HepG2 (cell line): Measurements from ENCODE around the gene DIPK1A. TPM values are rescaled to one million over a fixed set of nuclear protein-coding genes. Genes with fewer than 3 reads are reported as not detected.
A peak's percentile ranks its signal among the peaks of the same experiment; 100 is the strongest.

Experiments used
- ATAC-seq: fragments of 200-7000 bp; cut with Tn5 transposase; 3 replicates; pipeline ENCODE4 v1.9.1; 2020; ENCODE audit warnings: mild to moderate bottlenecking, moderate library complexity
- BruUV-seq: library from RNA; stranded (reverse); fragments of 400-500 nt; replicated peaks from 2 replicates; lab custom pipeline; 2021; lab: Mats Ljungman, UMichigan
- CTCF ChIA-PET: fragments of 300-600 bp; formaldehyde crosslinking; extraction: SDS; loops from one replicate; lab custom pipeline; 2021; ENCODE audit warnings: low total read pairs, inconsistent platforms, low intra/inter-chr PET ratio; lab: Yijun Ruan, JAX
- POLR2A ChIA-PET: fragments of 350-600 bp; sonication (Branson Sonifier 250); formaldehyde crosslinking; loops from one replicate; lab custom pipeline; 2020; ENCODE audit warnings: antibody characterized with exemption, inconsistent platforms; lab: Yijun Ruan, JAX
- DNase-seq: peaks from one replicate; pipeline ENCODE4 v3.0.0-alpha.2; 2015; ENCODE audit warnings: low spot score
- FAIRE-seq: peaks from 3 replicates; lab custom pipeline; 2011; peaks lifted over from hg19 to GRCh38; lab: Jason Lieb, UNC
- H2AFZ ChIP-seq: one replicate; pipeline ENCODE4 v1.6.1; 2011; ENCODE audit warnings: low read length, inconsistent platforms
- H3K27ac ChIP-seq: fragments of 300-600 bp; 3 replicates; pipeline ENCODE4 v1.8.0; 2011; ENCODE audit warnings: mixed run types, mild to moderate bottlenecking, mixed read lengths, low read length, inconsistent platforms; ENCODE audit not compliant: insufficient read depth; ENCODE audit errors: extremely low read length
- H3K27me3 ChIP-seq, 2 experiments: fragments of 200-600 bp in 1 of 2; 2 replicates in 1 of 2; 3 replicates in 1 of 2; pipeline versions ENCODE4 v1.6.0 to v1.8.0; 2011; ENCODE audit warnings: low read length in 2 of 2, mild to moderate bottlenecking in 2 of 2, moderate library complexity in 2 of 2, inconsistent platforms in 1 of 2; ENCODE audit not compliant: insufficient read depth in 2 of 2, control insufficient read depth in 1 of 2
- H3K36me3 ChIP-seq, 2 experiments: fragments of 200-600 bp in 1 of 2; replicated peaks in 1 of 2; 2 replicates in 1 of 2; 3 replicates in 1 of 2; pipeline versions ENCODE4 v1.5.1 to v1.8.0; 2011; ENCODE audit warnings: low read length in 2 of 2, inconsistent platforms in 1 of 2; ENCODE audit not compliant: insufficient read depth in 2 of 2, control insufficient read depth in 1 of 2
- H3K4me1 ChIP-seq: 2 replicates; pipeline ENCODE4 v1.5.1; 2012; ENCODE audit warnings: low read length, inconsistent platforms; ENCODE audit not compliant: insufficient read depth
- H3K4me2 ChIP-seq: 2 replicates; pipeline ENCODE4 v1.6.0; 2011; ENCODE audit warnings: low read depth, low read length, inconsistent platforms
- H3K4me3 ChIP-seq, 3 experiments: fragments of 200-600 bp in 1 of 3; sonication (generic), shearing (Covaris generic) in 1 of 3; replicated peaks in 1 of 3; 2 replicates each; pipeline ENCODE4 v1.5.1; 2011 to 2016; ENCODE audit warnings: low read length in 3 of 3, inconsistent platforms in 2 of 3, low read depth in 2 of 3, mild to moderate bottlenecking in 2 of 3, control low read depth in 1 of 3, mixed read lengths in 1 of 3; ENCODE audit not compliant: insufficient read depth in 1 of 3
- H3K79me2 ChIP-seq: one replicate; pipeline ENCODE4 v1.6.1; 2011; ENCODE audit warnings: low read length, inconsistent platforms; ENCODE audit not compliant: insufficient read depth
- H3K9ac ChIP-seq: 2 replicates; pipeline ENCODE4 v1.6.0; 2011; ENCODE audit warnings: mild to moderate bottlenecking, low read depth, low read length, inconsistent platforms; ENCODE audit not compliant: insufficient read depth
- H3K9me3 ChIP-seq: 2 replicates; pipeline ENCODE4 v1.5.1; 2012; ENCODE audit warnings: mild to moderate bottlenecking, low read length
- H4K20me1 ChIP-seq: 2 replicates; pipeline ENCODE4 v1.6.0; 2011; ENCODE audit warnings: inconsistent platforms, mild to moderate bottlenecking, low read length, moderate library complexity; ENCODE audit not compliant: insufficient read depth
- ASH2L ChIP-seq: fragments of 300-600, 200-600 bp; sonication (generic); IDR thresholded peaks from 2 replicates; pipeline ENCODE4 v1.7.0; 2017; ENCODE audit warnings: low read depth, mild to moderate bottlenecking, moderate library complexity, mixed read lengths, low read length; ENCODE audit not compliant: insufficient read length
- BRCA1 ChIP-seq: sonication (generic); formaldehyde crosslinking; IDR thresholded peaks from 2 replicates; pipeline ENCODE4 v1.4.0; 2020; ENCODE audit warnings: missing genetic modification reagents
- CAMTA2 ChIP-seq: sonication (generic); formaldehyde crosslinking; IDR thresholded peaks from 2 replicates; pipeline ENCODE4 v1.4.0; 2020; ENCODE audit warnings: mild to moderate bottlenecking, missing genetic modification reagents, borderline replicate concordance
- FOXP1 ChIP-seq, 2 experiments: fragments of 450-650 bp in 1 of 2; IDR thresholded peaks; 2 replicates each; pipeline ENCODE4 v1.6.1; 2017 to 2018; ENCODE audit warnings: antibody characterized with exemption in 1 of 2
- NCOA1 ChIP-seq: sonication (generic); formaldehyde crosslinking; IDR thresholded peaks from 2 replicates; pipeline ENCODE4 v1.9.0; 2021; ENCODE audit warnings: missing genetic modification reagents
- PAX8 ChIP-seq: sonication (generic); formaldehyde crosslinking; IDR thresholded peaks from 2 replicates; pipeline ENCODE4 v1.8.0; 2022; ENCODE audit warnings: mild to moderate bottlenecking, missing genetic modification reagents, borderline replicate concordance
- RARA ChIP-seq: IDR thresholded peaks from 2 replicates; pipeline ENCODE4 v1.6.1; 2016; ENCODE audit warnings: missing genetic modification reagents, missing compliant biosample characterization
- RFXANK ChIP-seq: IDR thresholded peaks from 2 replicates; pipeline ENCODE4 v1.6.1; 2016
- SPEN ChIP-seq: sonication (generic); formaldehyde crosslinking; IDR thresholded peaks from 2 replicates; pipeline ENCODE4 v1.5.1; 2020; ENCODE audit warnings: low read depth, mild to moderate bottlenecking, missing genetic modification reagents
- TGIF2 ChIP-seq: IDR thresholded peaks from 2 replicates; pipeline ENCODE4 v1.6.1; 2016; ENCODE audit warnings: control low read depth, missing compliant biosample characterization
- ZFAT ChIP-seq: sonication (generic); formaldehyde crosslinking; conservative IDR thresholded peaks from 2 replicates; pipeline ENCODE4 v1.8.1; 2023; ENCODE audit warnings: missing genetic modification reagents, inconsistent platforms
- ZNF136 ChIP-seq: sonication (generic); formaldehyde crosslinking; IDR thresholded peaks from 2 replicates; pipeline ENCODE4 v1.8.1; 2022; ENCODE audit warnings: low read depth, mild to moderate bottlenecking, moderate library complexity, missing genetic modification reagents
- ZNF569 ChIP-seq: sonication (generic); formaldehyde crosslinking; IDR thresholded peaks from 2 replicates; pipeline ENCODE4 v1.5.0; 2020; ENCODE audit warnings: mild to moderate bottlenecking, missing genetic modification reagents, moderate library complexity, borderline replicate concordance
- ZNF703 ChIP-seq: sonication (generic); formaldehyde crosslinking; IDR thresholded peaks from 2 replicates; pipeline ENCODE4 v1.5.1; 2020; ENCODE audit warnings: missing genetic modification reagents, mild to moderate bottlenecking, moderate library complexity, borderline replicate concordance
- ZNF772 ChIP-seq: sonication (generic); formaldehyde crosslinking; IDR thresholded peaks from 2 replicates; pipeline ENCODE4 v1.5.0; 2020; ENCODE audit warnings: mild to moderate bottlenecking, missing genetic modification reagents
- ZNF816 ChIP-seq: sonication (generic); formaldehyde crosslinking; IDR thresholded peaks from 2 replicates; pipeline ENCODE4 v1.8.0; 2022; ENCODE audit warnings: missing genetic modification reagents, mild to moderate bottlenecking, borderline replicate concordance
- WGBS: methylation state at CpG from one replicate; pipeline ENCODE4 v1.1.6; 2017; ENCODE audit warnings: low lambda C conversion rate; 5-methylcytosine and 5-hydroxymethylcytosine counted together
- in situ Hi-C: cut with HindIII; loops from 2 replicates; pipeline ENCODE4 v1.10.0; 2017; ENCODE audit warnings: low pct_unique_long_range_greater_than_20kb; ENCODE audit not compliant: extremely low pct_ligation_motif_present
- intact Hi-C: fragments of 100-400 bp; cut with micrococcal nuclease; formaldehyde crosslinking; loops from one replicate; pipeline ENCODE4 v1.10.0; 2022; ENCODE audit not compliant: unreplicated experiment
- polyA plus RNA-seq, 8 experiments: library from polyadenylated mRNA; depleted of rRNA in 3 of 8; stranded (reverse) in 7 of 8; unstranded in 1 of 8; fragments of >200 nt; fragmentation: Illumina TruSeq in 4 of 8; extraction: Trizol in 4 of 8; gene quantifications; 2 replicates each; pipeline versions ENCODE4 v1.2.1 to v1.2.3, GENCODE V29; 2011 to 2016; ENCODE audit warnings: low read depth in 4 of 8, missing spikeins in 1 of 8, mixed read lengths in 1 of 8; ENCODE audit not compliant: insufficient read depth in 1 of 8
- total RNA-seq, 5 experiments: library from RNA; depleted of rRNA; stranded (reverse); fragments of >200 nt; fragmentation: Illumina TruSeq; extraction: Trizol; gene quantifications; 2 replicates each; pipeline ENCODE4 v1.2.3, GENCODE V29; 2016; ENCODE audit warnings: low read depth in 1 of 5
- TF ChIP-seq, protein P1 (sequence below): sonication (generic); formaldehyde crosslinking; IDR thresholded peaks from 2 replicates; pipeline ENCODE4 v1.5.0; 2020; ENCODE audit warnings: missing genetic modification reagents, mild to moderate bottlenecking, borderline replicate concordance
- TF ChIP-seq, protein P2 (sequence below): sonication (generic); formaldehyde crosslinking; conservative IDR thresholded peaks from 2 replicates; pipeline ENCODE4 v1.4.0; 2020; ENCODE audit warnings: missing genetic modification reagents
- TF ChIP-seq, protein P3 (sequence below): sonication (generic); formaldehyde crosslinking; IDR thresholded peaks from 2 replicates; pipeline ENCODE4 v1.8.1; 2023; ENCODE audit warnings: mild to moderate bottlenecking, moderate library complexity, missing genetic modification reagents

The DIPK1A gene
- total and polyA plus RNA-seq, 2 of the 13 experiments (the other 11 are each of a cell fraction or from before 2014, with no cell fraction given) = 8.4 TPM

DNA sequence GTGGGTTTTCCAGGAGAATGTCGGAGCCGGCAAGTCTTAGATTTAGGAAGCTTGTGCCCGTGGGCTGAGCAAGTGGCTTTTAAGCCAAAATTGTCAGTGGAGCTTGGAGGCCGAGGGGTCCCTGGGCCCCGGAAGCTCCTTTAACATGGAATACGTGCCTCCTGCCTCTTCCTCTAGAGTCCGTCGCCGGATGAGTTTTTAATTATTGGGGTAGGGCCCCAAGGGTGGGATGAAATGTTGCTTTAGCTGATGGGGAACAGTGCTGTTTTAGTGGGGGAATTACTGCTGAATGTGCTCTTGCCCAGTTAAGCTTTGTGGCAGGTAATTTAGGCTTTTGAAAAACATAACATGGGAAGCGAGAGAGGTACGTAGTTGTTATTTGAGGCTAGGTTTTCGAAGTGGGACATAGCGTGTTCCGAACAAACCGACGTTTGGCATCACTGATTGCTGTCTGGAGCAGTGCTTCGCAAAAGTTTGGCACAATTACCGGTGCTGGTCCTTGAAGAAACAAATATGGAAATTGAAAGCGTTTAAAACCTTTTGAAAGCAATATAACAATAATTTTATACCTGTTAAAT lies 128.6 kb downstream of the DIPK1A start:
- peak overlapping the region; percentile 89 for H3K4me2 ChIP-seq
- CTCF ChIA-PET = no interaction called here

More for the DNA sequence above, 128.6 kb downstream of the DIPK1A start:
- FAIRE-seq (no peak), ATAC-seq (no peak), DNase-seq (no peak)
- no peaks in the 10 kb centered on the region for H3K9me3 ChIP-seq
- peaks cover 58% of the 10 kb centered on the region for H3K79me2 ChIP-seq
- POLR2A ChIA-PET = interaction anchor here (1.1 to 2.5 kb wide), 9 partner anchors 9 to 391 kb away, joined by 3 to 23 read pairs (median 9); partner anchors contain the start of genes DIPK1A, EVI5 and MTF2
- H2AFZ ChIP-seq = no peak overlapping the region
- 0 out of 2 replicates have a peak, but pooled peaks have one; percentile 2 for TF ChIP-seq ZNF569 (CRISPR knock-in tag)
- TF ChIP-seq ZFAT (CRISPR knock-in tag) = no peak
- 0 out of 2 replicates have a peak, but pooled peaks have one; percentile 8 for TF ChIP-seq BRCA1 (CRISPR knock-in tag)
- TF ChIP-seq TGIF2 (CRISPR knock-in tag) = no peak
- no peak for TF ChIP-seq PAX8 (CRISPR knock-in tag)
- TF ChIP-seq ZNF772 (CRISPR knock-in tag) = no peak
- TF ChIP-seq RFXANK = no peak
- TF ChIP-seq, protein P1, sequence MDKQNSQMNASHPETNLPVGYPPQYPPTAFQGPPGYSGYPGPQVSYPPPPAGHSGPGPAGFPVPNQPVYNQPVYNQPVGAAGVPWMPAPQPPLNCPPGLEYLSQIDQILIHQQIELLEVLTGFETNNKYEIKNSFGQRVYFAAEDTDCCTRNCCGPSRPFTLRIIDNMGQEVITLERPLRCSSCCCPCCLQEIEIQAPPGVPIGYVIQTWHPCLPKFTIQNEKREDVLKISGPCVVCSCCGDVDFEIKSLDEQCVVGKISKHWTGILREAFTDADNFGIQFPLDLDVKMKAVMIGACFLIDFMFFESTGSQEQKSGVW (CRISPR knock-in tag) = 0 out of 2 replicates have a peak, but pooled peaks have one; percentile 40
- no peak for TF ChIP-seq ZNF816 (CRISPR knock-in tag)
- TF ChIP-seq, protein P2, sequence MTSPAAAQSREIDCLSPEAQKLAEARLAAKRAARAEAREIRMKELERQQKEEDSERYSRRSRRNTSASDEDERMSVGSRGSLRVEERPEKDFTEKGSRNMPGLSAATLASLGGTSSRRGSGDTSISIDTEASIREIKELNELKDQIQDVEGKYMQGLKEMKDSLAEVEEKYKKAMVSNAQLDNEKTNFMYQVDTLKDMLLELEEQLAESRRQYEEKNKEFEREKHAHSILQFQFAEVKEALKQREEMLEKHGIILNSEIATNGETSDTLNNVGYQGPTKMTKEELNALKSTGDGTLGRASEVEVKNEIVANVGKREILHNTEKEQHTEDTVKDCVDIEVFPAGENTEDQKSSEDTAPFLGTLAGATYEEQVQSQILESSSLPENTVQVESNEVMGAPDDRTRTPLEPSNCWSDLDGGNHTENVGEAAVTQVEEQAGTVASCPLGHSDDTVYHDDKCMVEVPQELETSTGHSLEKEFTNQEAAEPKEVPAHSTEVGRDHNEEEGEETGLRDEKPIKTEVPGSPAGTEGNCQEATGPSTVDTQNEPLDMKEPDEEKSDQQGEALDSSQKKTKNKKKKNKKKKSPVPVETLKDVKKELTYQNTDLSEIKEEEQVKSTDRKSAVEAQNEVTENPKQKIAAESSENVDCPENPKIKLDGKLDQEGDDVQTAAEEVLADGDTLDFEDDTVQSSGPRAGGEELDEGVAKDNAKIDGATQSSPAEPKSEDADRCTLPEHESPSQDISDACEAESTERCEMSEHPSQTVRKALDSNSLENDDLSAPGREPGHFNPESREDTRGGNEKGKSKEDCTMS = no peak
- peak; percentile 7 for TF ChIP-seq ASH2L
- no peak for TF ChIP-seq ZNF136
- TF ChIP-seq FOXP1 (IDR thresholded peaks at IDR 0.05) = no peak
- no peak for TF ChIP-seq FOXP1 (CRISPR knock-in tag; IDR thresholded peaks at IDR 0.05)
- no peak for TF ChIP-seq ZNF703 (CRISPR knock-in tag)
- TF ChIP-seq, protein P3, sequence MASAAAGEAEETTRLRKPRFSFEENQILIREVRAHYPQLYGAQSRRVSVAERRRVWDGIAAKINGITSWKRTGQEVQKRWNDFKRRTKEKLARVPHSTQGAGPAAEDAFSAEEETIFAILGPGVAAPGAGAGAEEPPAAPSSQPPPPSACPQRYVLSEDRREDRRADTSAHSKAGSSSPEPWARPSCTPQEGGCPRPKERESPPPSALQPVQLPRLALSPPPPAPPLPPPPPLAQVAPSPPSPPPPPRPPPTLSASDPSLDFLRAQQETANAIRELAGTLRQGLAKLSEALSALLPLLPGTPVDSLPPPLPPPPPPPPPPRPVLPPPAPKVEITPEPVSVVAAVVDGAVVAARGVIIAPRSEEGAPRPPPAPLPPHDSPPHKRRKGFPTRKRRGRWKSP (CRISPR knock-in tag) = no peak
- no peak for TF ChIP-seq RARA (CRISPR knock-in tag)
- no peak for TF ChIP-seq SPEN (CRISPR knock-in tag)
- no peak for TF ChIP-seq CAMTA2
- 0 out of 2 replicates have a peak, but pooled peaks have one; percentile 6 for TF ChIP-seq NCOA1 (CRISPR knock-in tag)
- peaks cover 7 to 44% of the 10 kb centered on the region in 2 experiments for H3K36me3 ChIP-seq
- WGBS = 2% methylated on average over 16 of the region's 19 CpGs
- no peaks in the 10 kb centered on the region; a peak in 1 of 5 replicates for H3K27me3 ChIP-seq
- H3K27ac ChIP-seq = peak overlapping the region; percentile 87
- H3K4me3 ChIP-seq = peak overlapping the region; percentile 94 to 100 (median 96)
- in situ Hi-C loops (no loop called here), intact Hi-C loops (loop anchor here (5.0 kb wide), 1 partner anchor 85 kb away; no protein-coding TSS in a partner anchor)
- peaks cover 53% of the 10 kb centered on the region for H3K4me1 ChIP-seq
- peak overlapping the region; percentile 99 for H3K9ac ChIP-seq
- H4K20me1 ChIP-seq = peaks cover 56% of the 10 kb centered on the region
- BruUV-seq = no TSS peak
